Endodermal cell (in vitro differentiated cells): ENCODE data around the gene TOM1L2. TPM values are rescaled to one million over a fixed set of nuclear protein-coding genes. Genes with fewer than 3 reads are reported as not detected.
A peak's percentile ranks its signal among the peaks of the same experiment; 100 is the strongest.
"Not testable (repeated sequence)": the region's sequence is repeated elsewhere in the genome, so short reads cannot be mapped to it uniquely, and the experiment has no call there.

ENCODE experiments used
- DNase-seq: peaks from one replicate; pipeline ENCODE4 v3.0.0-alpha.2; 2017
- H3K27ac ChIP-seq: 2 replicates; pipeline ENCODE4 v1.5.1; 2013; ENCODE audit warnings: mild to moderate bottlenecking, low read depth, low read length, moderate library complexity
- H3K27me3 ChIP-seq: 2 replicates; pipeline ENCODE4 v1.6.1; 2013; ENCODE audit warnings: mild to moderate bottlenecking, low read length, moderate library complexity; ENCODE audit not compliant: insufficient read depth, control insufficient read depth, poor library complexity, severe bottlenecking
- H3K36me3 ChIP-seq: 2 replicates; pipeline ENCODE4 v1.7.0; 2013; ENCODE audit warnings: mild to moderate bottlenecking, low read length, moderate library complexity; ENCODE audit not compliant: control insufficient read depth, insufficient read depth
- H3K4me1 ChIP-seq: one replicate; pipeline ENCODE4 v1.7.0; 2013; ENCODE audit warnings: low read length; ENCODE audit not compliant: control insufficient read depth, insufficient read depth
- H3K4me3 ChIP-seq: 2 replicates; pipeline ENCODE4 v1.5.1; 2013; ENCODE audit warnings: mild to moderate bottlenecking, low read length, moderate library complexity
- H3K9ac ChIP-seq: 2 replicates; pipeline ENCODE4 v1.6.1; 2013; ENCODE audit warnings: mild to moderate bottlenecking, low read length, moderate library complexity; ENCODE audit not compliant: poor library complexity, severe bottlenecking; ENCODE audit errors: extremely low read depth
- H3K9me3 ChIP-seq: 2 replicates; pipeline ENCODE4 v1.6.1; 2013; ENCODE audit warnings: mild to moderate bottlenecking, low read length, moderate library complexity; ENCODE audit not compliant: control insufficient read depth
- H3K27ac Mint-ChIP-seq: 2 replicates; pipeline ENCODE4 v1.8.0; 2020; ENCODE audit warnings: mixed read lengths
- H3K27me3 Mint-ChIP-seq: 2 replicates; pipeline ENCODE4 v1.8.0; 2021; ENCODE audit warnings: mild to moderate bottlenecking, mixed read lengths; ENCODE audit not compliant: insufficient read depth
- H3K36me3 Mint-ChIP-seq: 2 replicates; pipeline ENCODE4 v1.8.0; 2020; ENCODE audit warnings: low read depth, mixed read lengths
- H3K4me1 Mint-ChIP-seq: 2 replicates; pipeline ENCODE4 v1.8.0; 2020; ENCODE audit warnings: mixed read lengths
- H3K4me3 Mint-ChIP-seq: 2 replicates; pipeline ENCODE4 v1.8.0; 2020; ENCODE audit warnings: mild to moderate bottlenecking, moderate library complexity, mixed read lengths
- H3K9me3 Mint-ChIP-seq: 2 replicates; pipeline ENCODE4 v1.8.0; 2020; ENCODE audit warnings: mild to moderate bottlenecking, mixed read lengths
- CTCF ChIP-seq: fragments of 200-600 bp; sonication (generic); conservative IDR thresholded peaks from 2 replicates; pipeline ENCODE4 v1.5.0; 2021; ENCODE audit warnings: antibody characterized with exemption, mild to moderate bottlenecking
- WGBS, 2 experiments: methylation state at CpG; one replicate each; pipeline versions ENCODE4 v1.1.5 to v1.1.7; 2013; ENCODE audit warnings: missing lambda C conversion rate in 2 of 2, mixed read lengths in 1 of 2; ENCODE audit not compliant: insufficient coverage in 1 of 2, insufficient read length in 1 of 2; 5-methylcytosine and 5-hydroxymethylcytosine counted together
- total RNA-seq, 2 donors: library from RNA; stranded (reverse); fragmentation: NEBNext Ultra II Directional in 1 of 2; extraction: Animal tissue kit (Norgen Biotek cat#: 25700) in 1 of 2; gene quantifications; 2 replicates in 1 of 2; 3 replicates in 1 of 2; pipeline ENCODE4 v1.2.1, GENCODE V29; 2021

TOM1L2 gene
- total RNA-seq, 2 donors from 2014 or later = 10.2 to 11.5 TPM

GRCh38 chr17:17999364-18000029 is 27.3 kb upstream of the TOM1L2 start:
- H3K27ac ChIP-seq = no peak overlapping the region
- no peak overlapping the region for H3K4me3 Mint-ChIP-seq
- H3K4me3 ChIP-seq = no peak overlapping the region
- no peak overlapping the region for H3K27ac Mint-ChIP-seq
- peaks cover 6% of the 10 kb centered on the region for H3K36me3 ChIP-seq
- H3K9me3 Mint-ChIP-seq = no peaks in the 10 kb centered on the region
- H3K9me3 ChIP-seq = no peaks in the 10 kb centered on the region
- no peaks in the 10 kb centered on the region for H3K27me3 ChIP-seq
- peaks cover 1% of the 10 kb centered on the region for H3K4me1 Mint-ChIP-seq
- WGBS, 2 experiments = 93 to 100% methylated on average over 4 to 9 of the region's 9 CpGs
- no peaks in the 10 kb centered on the region for H3K27me3 Mint-ChIP-seq
- H3K9ac ChIP-seq = no peak overlapping the region
- H3K36me3 Mint-ChIP-seq = no peaks in the 10 kb centered on the region
- no peaks in the 10 kb centered on the region for H3K4me1 ChIP-seq
- TF ChIP-seq CTCF = no peak
- DNase-seq = peak; percentile 46

GRCh38 chr17:17998934-17999333 is 26.7 kb upstream of the TOM1L2 start:
- H3K36me3 Mint-ChIP-seq = no peaks in the 10 kb centered on the region
- Histone ChIP-seq H3K4me3 (no peak overlapping the region), H3K27ac (no peak overlapping the region), H3K9me3 (no peaks in the 10 kb centered on the region), H3K27me3 (no peaks in the 10 kb centered on the region), H3K36me3 (peaks cover under 1% of the 10 kb centered on the region), H3K9ac (no peak overlapping the region), H3K4me1 (no peaks in the 10 kb centered on the region)
- WGBS, 2 experiments = 92 to 96% methylated on average over 8 of the region's 8 CpGs
- H3K9me3 Mint-ChIP-seq = no peaks in the 10 kb centered on the region
- H3K27ac Mint-ChIP-seq = no peak overlapping the region
- peak; percentile 42 for DNase-seq
- H3K4me3 Mint-ChIP-seq = no peak overlapping the region
- H3K27me3 Mint-ChIP-seq = no peaks in the 10 kb centered on the region
- H3K4me1 Mint-ChIP-seq = peaks cover 3% of the 10 kb centered on the region
- no peak for TF ChIP-seq CTCF

- H3K4me1 Mint-ChIP-seq = not testable (repeated sequence)
Observed at GRCh38 chr17:17995887-17996286, 23.7 kb upstream of the TOM1L2 start.

More at GRCh38 chr17:17995887-17996286, 23.7 kb upstream of the TOM1L2 start:
- H3K9me3 ChIP-seq, H3K4me1 ChIP-seq, H3K27me3 ChIP-seq, DNase-seq, H3K36me3 Mint-ChIP-seq, H3K4me3 ChIP-seq, H3K27me3 Mint-ChIP-seq, H3K27ac Mint-ChIP-seq, H3K4me3 Mint-ChIP-seq, H3K9me3 Mint-ChIP-seq, H3K27ac ChIP-seq, H3K9ac ChIP-seq, H3K36me3 ChIP-seq: not testable (repeated sequence)
- WGBS, 2 experiments = 93 to 97% methylated on average over 7 to 8 of the region's 8 CpGs
